ENCODE data around the gene GTF2H4. TPM values are rescaled to one million over a fixed set of nuclear protein-coding genes. Genes with fewer than 3 reads are reported as not detected.

GTF2H4 gene
- total and polyA plus RNA-seq, 2 of the 8 experiments (the other 6 are each of a cell fraction or from before 2014, with no cell fraction given), result 42.3 to 53.4 TPM

DNA sequence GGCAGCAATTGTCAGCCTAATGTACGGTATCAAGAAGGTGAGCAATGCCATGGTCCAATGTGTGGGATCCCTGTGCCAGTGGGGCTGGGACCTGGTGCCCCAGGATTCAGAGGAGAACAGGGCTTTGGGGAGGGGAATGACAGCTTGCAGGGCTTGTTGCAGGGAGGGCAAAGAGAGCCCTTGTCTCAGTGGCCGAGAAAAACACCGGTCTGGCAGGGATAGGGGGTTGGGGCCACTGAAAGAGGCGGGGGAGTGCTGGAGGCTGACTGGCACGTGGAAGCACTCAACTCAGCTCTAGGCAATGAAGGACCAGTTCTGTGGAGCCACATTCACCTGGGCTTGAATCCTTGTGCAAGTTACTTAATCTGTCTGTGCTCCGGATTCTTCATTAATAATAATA lies 29.3 kb downstream of the GTF2H4 start:
- H3K4me2 ChIP-seq (ENCODE audit: insufficient read depth in 1 of 2, low read depth in 2 of 2, low read length in 2 of 2), result no peak overlapping the region
- no peak overlapping the region for H2BK20ac ChIP-seq (ENCODE audit: low read length)
- no peak overlapping the region for H3K4me3 ChIP-seq (ENCODE audit: extremely low read depth in 1 of 4, insufficient read depth in 2 of 4, low read depth in 3 of 4, low read length in 4 of 4)
- no peak overlapping the region for H3K23ac ChIP-seq (ENCODE audit: insufficient read length)
- no peak overlapping the region; the same call in 1 of the 2 replicates for H4K8ac ChIP-seq (ENCODE audit: extremely low read depth, insufficient read depth, low read length)
- no peak overlapping the region for H3K18ac ChIP-seq (ENCODE audit: extremely low read depth, low read length)
- no peaks in the 10 kb centered on the region; a peak in 1 of 7 replicates for H3K27me3 ChIP-seq (replicated peaks in 1 of 4; ENCODE audit: control insufficient read depth in 3 of 4, extremely low read depth in 1 of 4, insufficient read depth in 3 of 4, low read length in 3 of 4)
- no peak overlapping the region for H2BK12ac ChIP-seq (ENCODE audit: low read depth, low read length)
- no peaks in the 10 kb centered on the region for H3K79me1 ChIP-seq (ENCODE audit: low read depth, low read length)
- no peak overlapping the region for H3K27ac ChIP-seq (ENCODE audit: low read depth, low read length)
- peaks cover 3 to 8% (median 5%) of the 10 kb centered on the region in 4 experiments for H3K4me1 ChIP-seq (replicated peaks in 1 of 4; ENCODE audit: control insufficient read depth in 3 of 4, insufficient read depth in 4 of 4, low read length in 3 of 4)
- no peak overlapping the region for H2BK5ac ChIP-seq (ENCODE audit: low read depth, low read length)
- no peak overlapping the region for H3K56ac ChIP-seq (replicated peaks; ENCODE audit: insufficient read length, low read depth, low read length)
- no peak overlapping the region for H2AFZ ChIP-seq (ENCODE audit: low read length)
- no peak overlapping the region for H2BK15ac ChIP-seq (ENCODE audit: low read length)
- no peaks in the 10 kb centered on the region for H3K9me3 ChIP-seq (ENCODE audit: insufficient read depth in 2 of 2, low read depth in 1 of 2, low read length in 1 of 2)
- no peak for FAIRE-seq
- H3K9ac ChIP-seq (replicated peaks in 1 of 4; ENCODE audit: extremely low read depth in 1 of 4, low read depth in 3 of 4, low read length in 3 of 4), result no peak overlapping the region
- no peak overlapping the region for H4K91ac ChIP-seq (replicated peaks; ENCODE audit: insufficient read length, low read length)
- no peak overlapping the region for H3K4ac ChIP-seq (replicated peaks; ENCODE audit: insufficient read length, low read depth, low read length)
- H4K5ac ChIP-seq (ENCODE audit: insufficient read length, low read depth, low read length), result no peak overlapping the region
- no peak for DNase-seq (ENCODE audit: low read depth in 1 of 2, low spot score in 2 of 2)
- CTCF ChIA-PET (ENCODE audit: partially characterized antibody), result interaction anchor here (0.9 to 6.5 kb wide), 5 partner anchors 11 to 147 kb away, joined by 3 to 52 read pairs (median 4); partner anchors contain the start of gene VARS2
- TF ChIP-seq CREB1 (IDR thresholded peaks at IDR 0.05) (no peak), RFX5 (IDR thresholded peaks at IDR 0.05; ENCODE audit: borderline replicate concordance, low read depth, low read length) (no peak), RBBP5 (IDR thresholded peaks at IDR 0.05; ENCODE audit: borderline replicate concordance, low read depth, low read length) (no peak), SP4 (IDR thresholded peaks at IDR 0.05; ENCODE audit: low read length) (no peak), TCF12 (IDR thresholded peaks at IDR 0.05; ENCODE audit: low read depth, low read length) (no peak), CHD1 (IDR thresholded peaks at IDR 0.05; ENCODE audit: low read depth, low read length) (no peak), BACH1 (IDR thresholded peaks at IDR 0.05; ENCODE audit: low read length) (no peak), TAF7 (optimal IDR thresholded peaks at IDR 0.05; ENCODE audit: borderline replicate concordance, low read depth, low read length) (no peak)
- TF ChIP-seq, protein P1, sequence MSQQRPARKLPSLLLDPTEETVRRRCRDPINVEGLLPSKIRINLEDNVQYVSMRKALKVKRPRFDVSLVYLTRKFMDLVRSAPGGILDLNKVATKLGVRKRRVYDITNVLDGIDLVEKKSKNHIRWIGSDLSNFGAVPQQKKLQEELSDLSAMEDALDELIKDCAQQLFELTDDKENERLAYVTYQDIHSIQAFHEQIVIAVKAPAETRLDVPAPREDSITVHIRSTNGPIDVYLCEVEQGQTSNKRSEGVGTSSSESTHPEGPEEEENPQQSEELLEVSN (IDR thresholded peaks at IDR 0.05), result no peak
- POLR2A ChIA-PET (ENCODE audit: partially characterized antibody), result no interaction called here
- H3K36me3 ChIP-seq (ENCODE audit: control insufficient read depth in 2 of 4, insufficient read depth in 4 of 4, low read length in 3 of 4), result no peaks in the 10 kb centered on the region
- no peak overlapping the region for H2AK5ac ChIP-seq (ENCODE audit: low read depth, low read length)
- 0 out of 2 replicates have a peak, but pooled peaks cover 2% of the 10 kb centered on the region for H3K23me2 ChIP-seq (ENCODE audit: low read depth, low read length)
- 85% methylated on average over 6 of the region's 6 CpGs; no CpG with 5 or more reads in 1 of the 2 experiments for whole genome bisulfite sequencing, 2 experiments (ENCODE audit: extremely low coverage in 1 of 2, insufficient coverage in 1 of 2, insufficient read length in 1 of 2, insufficient replicate concordance in 2 of 2, low coverage in 1 of 2, low lambda C conversion rate in 2 of 2, missing lambda C conversion rate in 1 of 2)
- no peaks in the 10 kb centered on the region for H3K79me2 ChIP-seq (ENCODE audit: control insufficient read depth in 1 of 2, insufficient read depth in 2 of 2, low read length in 2 of 2)
- H3K14ac ChIP-seq (ENCODE audit: insufficient read length), result no peak overlapping the region
- no peak overlapping the region for H2BK120ac ChIP-seq (replicated peaks; ENCODE audit: low read depth, low read length)
- no peaks in the 10 kb centered on the region for H4K20me1 ChIP-seq (replicated peaks in 1 of 2; ENCODE audit: control insufficient read depth in 1 of 2, insufficient read depth in 2 of 2, low read length in 2 of 2)

All from H1 (cell line).